ENCODE measurements around the gene STIM1.
A peak's percentile ranks its signal among the peaks of the same experiment; 100 is the strongest.
"Not testable (repeated sequence)": the region's sequence is repeated elsewhere in the genome, so short reads cannot be mapped to it uniquely, and the experiment has no call there.

Gene STIM1

GRCh38 chr11:4039011-4039410, 183.5 kb downstream of the STIM1 start:
- DNase-seq = no peak

DNA sequence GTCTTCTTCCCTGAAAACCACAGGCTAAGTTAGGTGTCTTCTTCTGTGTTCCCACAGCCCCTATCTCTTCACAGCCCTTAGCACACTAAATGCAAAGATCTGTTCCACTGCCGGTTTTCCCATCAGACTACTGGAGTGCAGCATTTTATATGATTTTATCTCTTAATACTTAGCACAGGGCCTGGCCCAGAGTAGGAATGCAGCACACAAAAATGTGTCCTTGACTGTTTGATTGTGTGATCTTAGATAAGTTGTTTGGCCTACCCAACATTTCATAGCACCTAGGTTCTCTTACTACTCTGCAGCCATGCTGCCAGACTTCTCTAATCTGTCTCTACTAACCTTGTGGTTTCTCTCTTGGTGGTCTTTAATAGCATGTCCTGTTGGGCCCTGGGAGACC, 185.0 kb downstream of the STIM1 start:
- no peak for DNase-seq

DNA sequence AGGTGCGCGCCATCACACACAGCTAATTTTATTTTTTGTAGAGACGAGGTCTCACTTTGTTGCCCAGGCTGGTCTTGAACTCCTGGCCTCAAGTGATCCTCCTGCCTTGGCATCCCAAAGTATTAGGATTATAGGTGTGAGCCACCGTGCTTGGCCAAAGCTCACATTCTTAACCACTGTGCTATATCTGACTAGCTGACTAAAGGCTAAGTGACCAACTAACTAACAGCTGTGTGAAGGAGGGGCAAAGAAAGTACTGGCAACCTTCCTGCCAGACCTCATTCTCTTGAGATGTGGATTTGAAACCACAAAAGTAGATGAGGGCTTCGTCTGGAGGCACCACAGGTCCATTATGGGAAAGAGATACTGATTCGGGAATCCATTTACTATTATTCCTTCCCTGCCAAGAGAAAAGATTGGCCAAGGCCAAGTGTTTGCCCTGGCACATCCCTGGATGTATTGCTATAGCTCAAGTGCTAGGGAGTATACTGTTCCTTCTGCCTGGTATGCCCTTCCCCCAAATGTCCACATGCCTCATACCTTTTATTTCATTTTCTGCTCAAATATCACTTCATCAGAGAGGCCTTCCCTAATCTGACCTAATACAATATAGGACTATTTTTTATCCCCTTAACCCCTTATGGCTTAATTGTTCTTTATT, 186.4 kb downstream of the STIM1 start:
- DNase-seq = no peak

GRCh38 chr11:4044976-4045646, 189.6 kb downstream of the STIM1 start:
- no peak for DNase-seq

DNA sequence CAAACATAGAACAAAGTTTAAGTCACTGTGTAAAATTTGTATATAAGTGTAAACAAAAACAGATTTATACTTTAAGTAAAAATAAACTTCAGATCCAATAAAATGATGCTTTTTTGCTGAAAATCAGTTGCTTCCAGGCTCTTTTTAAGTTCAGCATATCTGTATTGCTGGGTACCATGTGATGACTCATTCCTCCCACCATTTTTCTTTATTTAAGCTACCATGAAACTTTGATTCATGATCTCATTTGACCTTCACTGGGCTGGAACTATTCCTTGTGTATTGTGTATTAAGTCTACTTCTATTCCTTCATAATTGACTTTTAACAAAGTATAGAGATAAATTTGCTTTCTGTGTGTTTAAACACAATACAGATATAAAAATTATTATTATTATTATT, 192.9 kb downstream of the STIM1 start:
- no peak for DNase-seq

DNA sequence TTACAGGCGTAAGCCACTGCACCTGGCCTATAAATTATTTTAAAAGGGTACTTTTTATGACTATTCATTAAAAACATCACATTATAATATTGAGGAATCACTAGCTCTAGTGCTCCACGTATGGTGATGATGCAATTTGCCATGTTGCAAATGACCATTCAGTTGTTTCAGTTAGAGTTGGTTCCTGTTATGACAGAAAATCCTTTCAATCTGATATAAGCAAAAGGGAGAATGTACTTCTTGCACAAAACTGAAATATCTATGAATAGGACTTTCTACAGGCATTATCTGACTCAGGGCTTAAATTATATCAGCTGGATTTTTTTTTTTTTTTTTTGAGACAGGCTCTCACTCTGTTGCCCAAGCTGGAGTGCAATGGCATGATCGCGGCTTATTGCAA, 193.5 kb downstream of the STIM1 start:
- DNase-seq = no peak

DNA sequence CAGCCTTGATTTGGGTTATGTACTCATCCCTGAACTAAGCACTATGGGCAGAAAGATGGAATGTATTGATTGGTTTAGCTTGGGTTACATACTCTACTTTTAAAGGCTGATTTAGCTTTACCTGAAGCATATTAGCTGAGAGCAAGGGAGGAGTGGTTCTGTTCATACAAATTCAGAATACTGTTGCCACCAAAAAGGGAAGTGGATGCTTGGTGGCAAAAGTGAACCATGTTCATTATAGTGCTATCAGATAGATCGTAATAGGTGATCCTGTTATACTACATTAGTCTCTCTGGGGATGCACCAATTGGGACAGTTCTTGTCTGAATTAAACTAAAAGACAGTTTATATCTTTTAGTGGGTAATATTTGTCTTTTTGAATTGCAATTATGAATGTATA, 194.7 kb downstream of the STIM1 start:
- DNase-seq = no peak

- DNase-seq = not testable (repeated sequence)
Measured at GRCh38 chr11:4053200-4053599, 197.7 kb downstream of the STIM1 start.

DNA sequence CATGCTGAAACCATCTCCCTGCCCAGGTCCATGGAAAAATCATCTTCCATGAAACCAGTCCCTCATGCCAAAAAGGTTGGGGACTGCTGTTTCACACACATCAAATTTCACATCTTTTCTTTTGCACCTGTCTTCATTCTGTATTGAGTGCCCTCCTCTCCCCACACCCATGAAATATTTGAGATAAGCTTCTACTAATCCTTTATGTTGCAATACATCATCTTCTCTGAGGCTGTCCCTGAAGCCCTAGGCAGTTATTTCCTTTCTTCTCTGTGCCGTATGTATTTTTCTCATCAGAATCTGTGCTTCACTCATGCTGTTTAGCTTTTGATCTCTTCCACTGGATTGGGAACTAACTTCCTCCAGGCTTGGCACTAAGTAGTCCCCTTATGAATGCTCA, 199.2 kb downstream of the STIM1 start:
- no peak for DNase-seq

GRCh38 chr11:4059424-4059823, 204.0 kb downstream of the STIM1 start:
- DNase-seq = no peak

GRCh38 chr11:4060182-4060923, 204.9 kb downstream of the STIM1 start:
- DNase-seq = no peak

GRCh38 chr11:4061700-4062099, 206.2 kb downstream of the STIM1 start:
- DNase-seq = no peak

- no peak for DNase-seq
Measured at GRCh38 chr11:4063348-4063747, 207.9 kb downstream of the STIM1 start.

DNA sequence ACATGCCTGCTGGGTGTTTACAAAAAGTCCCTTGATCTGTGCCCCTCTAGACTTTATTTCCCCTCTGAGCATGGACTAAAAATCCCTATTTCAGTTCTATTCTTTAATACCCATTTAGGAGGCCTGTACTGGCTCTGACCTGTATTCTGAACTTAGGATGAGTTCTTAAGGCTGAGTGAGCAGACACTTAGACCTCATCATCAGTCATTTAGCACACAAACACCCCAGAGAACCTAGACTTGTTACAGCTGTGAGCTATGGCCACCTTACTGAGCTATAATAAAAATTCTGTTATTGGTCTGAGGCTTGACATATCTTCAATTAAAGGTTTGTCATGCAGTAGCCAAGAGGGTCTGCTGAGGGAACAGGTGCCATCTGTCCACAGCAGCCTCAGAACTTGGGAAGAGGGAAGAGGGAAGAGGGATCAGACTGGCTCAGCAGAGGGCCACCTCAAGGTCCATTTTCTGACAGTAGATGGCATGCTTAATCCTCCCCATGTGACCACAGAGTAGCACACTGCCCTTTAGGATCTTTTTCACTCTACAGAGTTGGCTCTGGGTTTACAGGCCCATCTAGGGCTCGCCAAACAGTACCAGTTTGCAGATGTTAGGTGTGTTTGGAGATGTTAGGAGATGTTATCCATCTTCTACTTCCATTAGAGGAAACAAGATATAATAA, 209.0 kb downstream of the STIM1 start:
- DNase-seq = no peak

GRCh38 chr11:4065086-4065485, 209.6 kb downstream of the STIM1 start:
- no peak for DNase-seq

DNA sequence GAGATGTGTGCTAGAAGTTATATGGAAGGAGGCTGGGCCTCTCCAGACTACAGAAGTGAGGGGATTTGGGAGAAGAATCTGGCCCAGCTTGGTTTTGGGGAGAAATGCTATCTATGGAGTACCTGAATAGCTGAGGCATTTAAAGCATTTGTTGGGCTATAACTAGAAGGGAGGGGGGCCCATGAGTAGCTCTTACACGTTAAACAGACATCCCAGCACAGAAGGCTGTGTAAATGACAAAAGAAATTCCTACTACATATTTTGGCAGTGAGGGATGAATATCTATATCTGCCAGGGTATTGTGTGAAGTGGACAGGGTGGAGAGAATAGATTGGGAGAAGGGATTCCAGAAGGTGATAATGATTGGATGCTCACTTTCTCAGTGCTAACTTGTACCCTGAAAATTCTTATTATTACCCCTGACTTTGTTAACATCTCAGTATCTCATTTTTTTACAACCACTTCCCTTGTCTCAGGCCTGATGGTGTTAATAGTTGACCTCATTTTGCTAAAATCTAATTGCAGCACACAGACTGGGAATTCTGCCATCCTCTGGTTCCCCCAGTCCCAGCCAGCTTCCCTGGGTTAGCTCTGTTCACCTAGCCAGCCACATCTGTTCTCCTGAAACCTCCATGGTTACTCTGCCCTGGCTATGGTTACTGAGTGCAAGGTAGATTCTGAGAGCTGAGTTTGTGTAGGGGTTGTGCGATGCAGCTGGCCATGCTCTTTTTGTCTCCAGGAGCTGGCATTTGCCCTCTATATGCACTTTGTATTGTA, 210.3 kb downstream of the STIM1 start:
- no peak for DNase-seq

DNA sequence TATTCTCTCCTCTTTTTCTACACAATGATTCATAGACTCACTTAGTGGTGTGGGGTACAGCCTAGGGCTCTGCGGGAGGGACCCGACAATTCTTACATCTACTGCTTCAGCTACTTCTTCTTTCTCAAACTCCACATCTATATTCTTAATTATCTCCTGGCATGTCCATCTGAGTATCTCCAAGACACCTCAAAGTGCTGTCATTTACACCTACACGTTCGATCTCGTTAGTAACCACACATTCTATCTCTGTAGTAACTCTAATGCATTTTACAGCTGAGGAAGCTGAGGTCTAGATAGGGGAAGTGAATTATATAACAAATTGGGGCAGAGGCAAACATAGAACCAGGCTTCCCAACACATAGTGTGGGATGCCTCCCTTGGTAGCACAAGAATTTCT, 211.4 kb downstream of the STIM1 start:
- no peak for DNase-seq

- DNase-seq = no peak
Measured at GRCh38 chr11:4068962-4069361, 213.5 kb downstream of the STIM1 start.

GRCh38 chr11:4071325-4071724, 215.9 kb downstream of the STIM1 start:
- no peak for DNase-seq

DNA sequence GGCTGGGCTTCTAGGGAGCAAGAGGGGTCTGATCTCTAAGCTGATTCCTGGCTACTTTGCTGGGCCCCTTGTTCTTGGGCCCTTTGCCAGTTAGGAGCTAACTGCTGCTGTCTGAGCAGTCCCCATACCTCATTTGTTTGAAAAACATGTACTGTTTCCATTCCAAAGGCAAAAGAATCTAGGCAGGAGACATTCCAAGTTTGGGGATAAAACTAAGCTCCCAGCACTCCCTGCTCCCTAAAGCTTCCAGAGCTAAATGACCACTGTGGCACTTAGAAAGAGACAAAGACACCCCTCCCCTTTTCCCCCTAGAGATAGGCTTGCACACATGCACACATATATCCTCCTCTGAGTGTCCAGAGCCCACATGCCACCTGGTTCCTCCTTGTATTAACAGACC, 216.4 kb downstream of the STIM1 start:
- peak in 1 of 2 experiments; percentile 4 for DNase-seq

GRCh38 chr11:4072668-4073285, 217.3 kb downstream of the STIM1 start:
- peak; percentile 71 to 72 for DNase-seq

DNA sequence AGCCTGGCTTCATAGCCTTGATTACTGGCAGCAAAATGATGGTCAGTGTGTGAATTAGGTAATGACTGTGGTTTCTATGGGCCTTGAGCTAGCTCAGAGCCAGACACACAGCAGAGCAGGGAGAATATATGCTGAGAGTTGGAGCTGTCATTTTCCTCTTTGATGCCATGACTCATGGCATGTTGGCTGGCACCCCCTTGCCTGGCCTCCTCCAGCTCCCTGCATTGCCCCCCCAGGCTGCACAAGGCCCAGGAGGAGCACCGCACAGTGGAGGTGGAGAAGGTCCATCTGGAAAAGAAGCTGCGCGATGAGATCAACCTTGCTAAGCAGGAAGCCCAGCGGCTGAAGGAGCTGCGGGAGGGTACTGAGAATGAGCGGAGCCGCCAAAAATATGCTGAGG, 218.8 kb downstream of the STIM1 start:
- DNase-seq = no peak

Data from NCI-H2081 (cell line).